AG04449 (cell line): ENCODE measurements around the gene AGK.
"Not testable (repeated sequence)": the region's sequence is repeated elsewhere in the genome, so short reads cannot be mapped to it uniquely, and the experiment has no call there.

Experiments used
- CTCF ChIA-PET: fragments of 350-600 bp; formaldehyde crosslinking; extraction: SDS; loops from one replicate; lab custom pipeline; 2021; ENCODE audit warnings: antibody characterized with exemption; lab: Yijun Ruan, JAX
- POLR2A ChIA-PET: fragments of 400-600, 350-600 bp; formaldehyde crosslinking; extraction: SDS; loops from one replicate; lab custom pipeline; 2020; ENCODE audit warnings: antibody characterized with exemption, inconsistent platforms; lab: Yijun Ruan, JAX
- DNase-seq: peaks from one replicate; pipeline ENCODE4 v3.0.0-alpha.2; 2010; ENCODE audit warnings: low read depth, low spot score
- H3K4me3 ChIP-seq: 2 replicates; pipeline ENCODE4 v1.5.1; 2011; ENCODE audit warnings: low read depth, mild to moderate bottlenecking, control low read depth, low read length
- CTCF ChIP-seq: IDR thresholded peaks from one replicate; pipeline ENCODE4 v1.5.1; 2011; ENCODE audit warnings: mild to moderate bottlenecking, moderate library complexity, low read length, control low read depth, inconsistent platforms; ENCODE audit not compliant: insufficient read depth; ENCODE audit errors: missing control alignments

Gene AGK

GRCh38 chr7:141641876-141642275 is 90.7 kb downstream of the AGK start:
- TF ChIP-seq CTCF, result no peak
- H3K4me3 ChIP-seq, result no peak overlapping the region
- DNase-seq, result no peak
- ChIA-PET POLR2A (interaction anchor here (0.6 kb wide), 1 partner anchor 1741 kb away, joined by 3 read pairs; no protein-coding TSS in a partner anchor), CTCF (interaction anchor here (1.6 to 2.8 kb wide), 3 partner anchors 9 to 13 kb away, joined by 6 to 12 read pairs (median 8); no protein-coding TSS in a partner anchor)

- POLR2A ChIA-PET, result no interaction called here
- TF ChIP-seq CTCF, result no peak
- CTCF ChIA-PET, result interaction anchor here (1.3 kb wide), 2 partner anchors 9 kb away, joined by 5 read pairs; no protein-coding TSS in a partner anchor
- H3K4me3 ChIP-seq, result no peak overlapping the region
- no peak for DNase-seq
Measured at GRCh38 chr7:141645188-141645587, 94.0 kb downstream of the AGK start.

GRCh38 chr7:141646826-141647480 is 95.7 kb downstream of the AGK start:
- TF ChIP-seq CTCF, result no peak
- DNase-seq, result no peak
- H3K4me3 ChIP-seq, result no peak overlapping the region
- ChIA-PET POLR2A (no interaction called here), CTCF (interaction anchor here (0.8 to 1.5 kb wide), 4 partner anchors 9 to 632 kb away, joined by 3 to 8 read pairs (median 5); partner anchors contain the start of gene MRPS33)

- DNase-seq, H3K4me3 ChIP-seq, POLR2A ChIA-PET: not testable (repeated sequence)
- CTCF ChIA-PET, result interaction anchor here (1.2 to 3.0 kb wide), 2 partner anchors 10 to 114 kb away, joined by 3 to 29 read pairs; no protein-coding TSS in a partner anchor
Measured at GRCh38 chr7:141647701-141648100, 96.5 kb downstream of the AGK start.

- CTCF ChIA-PET, result interaction anchor here (0.8 to 3.0 kb wide), 7 partner anchors 9 to 988 kb away, joined by 3 to 30 read pairs (median 4); no protein-coding TSS in a partner anchor
- POLR2A ChIA-PET, result interaction anchor here (1.1 kb wide), 1 partner anchor 93 kb away, joined by 3 read pairs; no protein-coding TSS in a partner anchor
- TF ChIP-seq CTCF, result no peak
- DNase-seq, result no peak
- H3K4me3 ChIP-seq, result no peak overlapping the region
Measured at GRCh38 chr7:141648276-141649114, 97.3 kb downstream of the AGK start.

GRCh38 chr7:141649137-141649864 is 98.1 kb downstream of the AGK start:
- ChIA-PET CTCF (interaction anchor here (0.5 to 3.2 kb wide), 29 partner anchors 7 to 989 kb away, joined by 3 to 30 read pairs (median 4); partner anchors contain the start of genes AGK, DENND11 and MRPS33), POLR2A (interaction anchor here (1.1 kb wide), 1 partner anchor 93 kb away, joined by 3 read pairs; no protein-coding TSS in a partner anchor)

More at GRCh38 chr7:141649137-141649864, 98.1 kb downstream of the AGK start:
- H3K4me3 ChIP-seq, result no peak overlapping the region
- DNase-seq, result no peak
- TF ChIP-seq CTCF, result no peak
